ENCODE data around the gene OCA2. TPM values are rescaled to one million over a fixed set of nuclear protein-coding genes. Genes with fewer than 3 reads are reported as not detected.

OCA2 gene
- total and polyA plus RNA-seq, 2 of the 8 experiments (the other 6 are each of a cell fraction or from before 2014, with no cell fraction given) = 0.20 TPM

DNA sequence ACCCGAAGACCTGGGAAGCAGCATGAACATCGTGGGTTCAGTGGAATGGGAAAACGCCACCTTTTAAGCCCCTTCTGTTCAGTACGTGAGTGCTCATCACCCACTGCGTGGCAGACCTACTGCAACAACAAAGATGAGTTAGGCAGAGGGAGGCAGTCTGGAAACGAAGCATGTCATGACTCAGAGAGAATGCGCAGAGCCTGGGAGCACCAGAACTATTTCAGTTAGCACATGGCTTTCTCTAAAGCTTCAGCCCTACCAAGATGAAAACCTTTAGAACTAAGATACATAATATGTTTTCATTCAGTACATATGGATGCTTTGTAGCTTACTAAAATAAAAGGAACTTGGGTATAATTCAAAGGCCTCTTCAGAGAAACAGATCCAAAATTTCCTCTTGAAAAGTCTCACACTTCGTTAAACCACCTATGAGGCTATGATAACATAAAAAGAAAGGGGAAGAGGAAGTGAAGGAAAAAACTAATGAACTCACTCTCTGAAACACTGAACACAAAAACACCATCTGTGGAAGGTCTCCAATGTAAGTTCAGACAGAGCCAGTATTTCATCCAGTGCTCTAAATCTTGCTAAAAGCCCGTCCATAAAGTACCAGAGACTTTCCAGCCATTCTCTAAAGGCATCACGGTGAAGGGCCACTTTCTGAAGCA lies 140.1 kb downstream of the OCA2 start:
- no peak overlapping the region; the same call in 1 of the 2 replicates for H4K8ac ChIP-seq (ENCODE audit: extremely low read depth, insufficient read depth, low read length)
- H3K36me3 ChIP-seq (ENCODE audit: control insufficient read depth in 2 of 4, insufficient read depth in 4 of 4, low read length in 3 of 4) = no peaks in the 10 kb centered on the region
- H2BK12ac ChIP-seq (ENCODE audit: low read depth, low read length) = no peak overlapping the region
- no peak overlapping the region for H3K9ac ChIP-seq (replicated peaks in 1 of 4; ENCODE audit: extremely low read depth in 1 of 4, low read depth in 3 of 4, low read length in 3 of 4)
- H2AFZ ChIP-seq (ENCODE audit: low read length) = no peak overlapping the region
- H4K20me1 ChIP-seq (replicated peaks in 1 of 2; ENCODE audit: control insufficient read depth in 1 of 2, insufficient read depth in 2 of 2, low read length in 2 of 2) = no peaks in the 10 kb centered on the region
- H3K27me3 ChIP-seq (replicated peaks in 1 of 4; ENCODE audit: control insufficient read depth in 3 of 4, extremely low read depth in 1 of 4, insufficient read depth in 3 of 4, low read length in 3 of 4) = no peaks in the 10 kb centered on the region
- H3K23ac ChIP-seq (ENCODE audit: insufficient read length) = no peak overlapping the region
- POLR2A ChIA-PET (ENCODE audit: partially characterized antibody) = no interaction called here
- H2AK5ac ChIP-seq (ENCODE audit: low read depth, low read length) = no peak overlapping the region
- no peak overlapping the region for H2BK20ac ChIP-seq (ENCODE audit: low read length)
- TF ChIP-seq PHF8 (conservative IDR thresholded peaks at IDR 0.05; ENCODE audit: low read depth, low read length) (no peak), SUZ12 (IDR thresholded peaks at IDR 0.05; ENCODE audit: low read length) (no peak), SIX5 (IDR thresholded peaks at IDR 0.05; ENCODE audit: low read depth, low read length) (no peak), HDAC6 (IDR thresholded peaks at IDR 0.05; ENCODE audit: low read depth, low read length) (no peak), EP300 (IDR thresholded peaks at IDR 0.05; ENCODE audit: borderline replicate concordance in 1 of 2, low read depth in 2 of 2, low read length in 2 of 2) (no peak), MAFK (IDR thresholded peaks at IDR 0.05; ENCODE audit: low read depth, low read length) (no peak), TAF7 (optimal IDR thresholded peaks at IDR 0.05; ENCODE audit: borderline replicate concordance, low read depth, low read length) (no peak)
- TF ChIP-seq, protein P1, sequence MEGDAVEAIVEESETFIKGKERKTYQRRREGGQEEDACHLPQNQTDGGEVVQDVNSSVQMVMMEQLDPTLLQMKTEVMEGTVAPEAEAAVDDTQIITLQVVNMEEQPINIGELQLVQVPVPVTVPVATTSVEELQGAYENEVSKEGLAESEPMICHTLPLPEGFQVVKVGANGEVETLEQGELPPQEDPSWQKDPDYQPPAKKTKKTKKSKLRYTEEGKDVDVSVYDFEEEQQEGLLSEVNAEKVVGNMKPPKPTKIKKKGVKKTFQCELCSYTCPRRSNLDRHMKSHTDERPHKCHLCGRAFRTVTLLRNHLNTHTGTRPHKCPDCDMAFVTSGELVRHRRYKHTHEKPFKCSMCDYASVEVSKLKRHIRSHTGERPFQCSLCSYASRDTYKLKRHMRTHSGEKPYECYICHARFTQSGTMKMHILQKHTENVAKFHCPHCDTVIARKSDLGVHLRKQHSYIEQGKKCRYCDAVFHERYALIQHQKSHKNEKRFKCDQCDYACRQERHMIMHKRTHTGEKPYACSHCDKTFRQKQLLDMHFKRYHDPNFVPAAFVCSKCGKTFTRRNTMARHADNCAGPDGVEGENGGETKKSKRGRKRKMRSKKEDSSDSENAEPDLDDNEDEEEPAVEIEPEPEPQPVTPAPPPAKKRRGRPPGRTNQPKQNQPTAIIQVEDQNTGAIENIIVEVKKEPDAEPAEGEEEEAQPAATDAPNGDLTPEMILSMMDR (IDR thresholded peaks at IDR 0.05; ENCODE audit: control extremely low read depth in 1 of 3, insufficient read depth in 1 of 3, low read depth in 1 of 3, low read length in 3 of 3) = no peak
- no peaks in the 10 kb centered on the region for H3K23me2 ChIP-seq (ENCODE audit: low read depth, low read length)
- no peak overlapping the region for H3K14ac ChIP-seq (ENCODE audit: insufficient read length)
- no peak overlapping the region for H2BK5ac ChIP-seq (ENCODE audit: low read depth, low read length)
- H3K4me2 ChIP-seq (ENCODE audit: insufficient read depth in 1 of 2, low read depth in 2 of 2, low read length in 2 of 2) = no peak overlapping the region
- H3K56ac ChIP-seq (replicated peaks; ENCODE audit: insufficient read length, low read depth, low read length) = no peak overlapping the region
- H3K4me1 ChIP-seq (replicated peaks in 1 of 4; ENCODE audit: control insufficient read depth in 3 of 4, insufficient read depth in 4 of 4, low read length in 3 of 4) = no peaks in the 10 kb centered on the region
- H4K91ac ChIP-seq (replicated peaks; ENCODE audit: insufficient read length, low read length) = no peak overlapping the region
- no peaks in the 10 kb centered on the region for H3K79me1 ChIP-seq (ENCODE audit: low read depth, low read length)
- H3K4me3 ChIP-seq (ENCODE audit: extremely low read depth in 1 of 4, insufficient read depth in 2 of 4, low read depth in 3 of 4, low read length in 4 of 4) = no peak overlapping the region
- H4K5ac ChIP-seq (ENCODE audit: insufficient read length, low read depth, low read length) = no peak overlapping the region
- H2BK15ac ChIP-seq (ENCODE audit: low read length) = no peak overlapping the region
- no peak for FAIRE-seq
- no peak overlapping the region for H3K27ac ChIP-seq (ENCODE audit: low read depth, low read length)
- no peak overlapping the region for H3K18ac ChIP-seq (ENCODE audit: extremely low read depth, low read length)
- no peaks in the 10 kb centered on the region for H3K9me3 ChIP-seq (ENCODE audit: insufficient read depth in 2 of 2, low read depth in 1 of 2, low read length in 1 of 2)
- DNase-seq (ENCODE audit: low read depth in 1 of 2, low spot score in 2 of 2) = no peak
- H2BK120ac ChIP-seq (replicated peaks; ENCODE audit: low read depth, low read length) = no peak overlapping the region
- WGBS, 2 experiments (ENCODE audit: extremely low coverage in 1 of 2, insufficient coverage in 1 of 2, insufficient read length in 1 of 2, insufficient replicate concordance in 2 of 2, low coverage in 1 of 2, low lambda C conversion rate in 2 of 2, missing lambda C conversion rate in 1 of 2) = 93% methylated on average over 10 of the region's 10 CpGs; no CpG with 5 or more reads in 1 of the 2 experiments
- CTCF ChIA-PET (ENCODE audit: partially characterized antibody) = interaction anchor here (0.7 kb wide), 1 partner anchor 65 kb away, joined by 3 read pairs; no protein-coding TSS in a partner anchor
- H3K4ac ChIP-seq (replicated peaks; ENCODE audit: insufficient read length, low read depth, low read length) = no peak overlapping the region
- no peaks in the 10 kb centered on the region for H3K79me2 ChIP-seq (ENCODE audit: control insufficient read depth in 1 of 2, insufficient read depth in 2 of 2, low read length in 2 of 2)

Measured in H1 (cell line).